Epithelial cell of proximal tubule (primary cell): ENCODE results near the gene PKHD1. TPM values are rescaled to one million over a fixed set of nuclear protein-coding genes. Genes with fewer than 3 reads are reported as not detected.

Experiments
- DNase-seq: peaks from one replicate; pipeline ENCODE4 v3.0.0-alpha.2; 2011; ENCODE audit warnings: low read depth
- H3K4me3 ChIP-seq: 2 replicates; pipeline ENCODE4 v1.5.1; 2011; ENCODE audit warnings: low read depth, mild to moderate bottlenecking, low read length
- total RNA-seq: library from RNA; depleted of rRNA; stranded (reverse); fragments of >200 nt; gene quantifications from 2 replicates; pipeline ENCODE4 v1.2.3, GENCODE V29; 2015
- TF ChIP-seq, protein P1 (sequence below): conservative IDR thresholded peaks from 2 replicates; pipeline ENCODE4 v1.5.1; 2012; ENCODE audit warnings: low read depth, mild to moderate bottlenecking, low read length

Gene PKHD1
- total RNA-seq, 1 donor from 2014 or later = 1.7 TPM

DNA sequence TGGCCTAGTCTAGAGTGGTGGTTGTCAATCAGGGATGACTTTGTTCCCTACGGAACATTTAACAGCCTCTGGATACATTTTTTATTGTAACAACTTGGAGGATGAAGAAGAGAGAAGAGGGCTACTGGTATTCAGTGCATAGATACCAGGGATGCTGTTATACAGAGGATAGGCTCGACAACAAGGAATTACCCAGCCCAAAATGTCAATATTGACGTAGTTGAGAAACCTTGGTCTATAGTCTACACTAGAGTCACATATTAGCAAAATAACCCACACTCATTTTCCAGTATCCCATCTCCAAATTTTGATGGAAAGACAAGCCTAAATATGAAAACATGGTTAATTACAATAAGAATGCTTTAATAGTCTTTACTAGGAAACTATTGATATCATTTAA, 195.1 kb downstream of the PKHD1 start:
- DNase-seq = no peak
- TF ChIP-seq, protein P1, sequence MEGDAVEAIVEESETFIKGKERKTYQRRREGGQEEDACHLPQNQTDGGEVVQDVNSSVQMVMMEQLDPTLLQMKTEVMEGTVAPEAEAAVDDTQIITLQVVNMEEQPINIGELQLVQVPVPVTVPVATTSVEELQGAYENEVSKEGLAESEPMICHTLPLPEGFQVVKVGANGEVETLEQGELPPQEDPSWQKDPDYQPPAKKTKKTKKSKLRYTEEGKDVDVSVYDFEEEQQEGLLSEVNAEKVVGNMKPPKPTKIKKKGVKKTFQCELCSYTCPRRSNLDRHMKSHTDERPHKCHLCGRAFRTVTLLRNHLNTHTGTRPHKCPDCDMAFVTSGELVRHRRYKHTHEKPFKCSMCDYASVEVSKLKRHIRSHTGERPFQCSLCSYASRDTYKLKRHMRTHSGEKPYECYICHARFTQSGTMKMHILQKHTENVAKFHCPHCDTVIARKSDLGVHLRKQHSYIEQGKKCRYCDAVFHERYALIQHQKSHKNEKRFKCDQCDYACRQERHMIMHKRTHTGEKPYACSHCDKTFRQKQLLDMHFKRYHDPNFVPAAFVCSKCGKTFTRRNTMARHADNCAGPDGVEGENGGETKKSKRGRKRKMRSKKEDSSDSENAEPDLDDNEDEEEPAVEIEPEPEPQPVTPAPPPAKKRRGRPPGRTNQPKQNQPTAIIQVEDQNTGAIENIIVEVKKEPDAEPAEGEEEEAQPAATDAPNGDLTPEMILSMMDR = no peak
- no peak overlapping the region for H3K4me3 ChIP-seq

DNA sequence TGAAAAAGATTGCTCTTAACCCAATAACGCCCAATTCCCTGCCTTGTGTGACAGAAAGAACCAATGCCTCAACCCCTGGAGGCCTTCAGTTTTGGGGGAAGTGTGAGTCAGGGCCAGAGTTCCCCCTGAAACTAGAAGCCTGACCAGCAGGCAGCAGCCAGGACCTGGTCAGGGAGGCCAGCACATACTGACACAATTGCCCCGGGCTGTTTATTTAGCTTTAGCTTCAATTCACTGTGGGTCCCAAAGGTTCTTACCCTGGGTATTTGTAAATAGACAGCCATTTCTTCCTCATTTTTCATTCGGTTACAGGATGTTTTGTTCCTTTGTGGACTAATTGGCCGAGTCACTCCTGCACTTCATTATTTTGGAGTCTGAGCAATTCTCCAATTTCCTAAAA, 195.6 kb downstream of the PKHD1 start:
- H3K4me3 ChIP-seq = no peak overlapping the region
- TF ChIP-seq, protein P1 = no peak
- no peak for DNase-seq

DNA sequence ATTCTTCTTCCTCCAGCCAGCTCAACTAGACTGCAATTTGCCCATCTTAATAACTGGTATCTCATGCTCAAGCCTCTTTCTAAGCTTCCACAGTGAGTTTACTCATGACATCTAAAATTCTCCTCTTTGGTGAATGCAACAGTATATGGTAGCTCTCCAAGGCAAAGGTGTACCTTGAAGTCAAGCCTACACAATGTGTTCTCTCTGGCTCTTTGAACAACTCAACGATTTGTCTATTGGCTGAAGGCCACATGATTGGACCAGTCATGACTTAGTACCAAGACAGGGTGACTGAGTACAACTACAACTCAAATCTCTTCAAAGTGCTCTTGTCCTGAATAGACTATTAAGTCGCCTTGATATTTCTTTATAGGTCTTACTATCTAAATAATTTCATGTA, 199.6 kb downstream of the PKHD1 start:
- no peak for DNase-seq
- TF ChIP-seq, protein P1 = no peak
- H3K4me3 ChIP-seq = no peak overlapping the region

DNA sequence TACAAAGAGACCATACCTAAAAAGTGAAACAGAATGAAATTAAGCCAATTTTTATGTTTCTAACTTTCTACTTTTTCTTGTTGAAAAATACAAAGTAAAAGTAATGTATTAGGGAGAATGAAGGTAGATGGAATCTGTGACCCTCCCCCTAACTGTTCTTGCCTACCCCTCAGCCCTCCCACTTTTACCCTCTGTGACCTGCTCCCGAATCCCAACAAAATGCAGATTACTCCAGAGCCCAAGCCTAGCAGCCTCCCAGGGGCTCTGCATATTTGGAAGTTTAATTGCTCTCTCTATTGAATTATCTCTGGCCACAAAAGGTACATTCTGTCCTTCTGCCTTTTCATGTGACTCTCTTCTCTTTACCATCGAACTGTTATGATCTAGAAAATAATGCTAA, 201.5 kb downstream of the PKHD1 start:
- TF ChIP-seq, protein P1 = no peak
- no peak for DNase-seq
- no peak overlapping the region for H3K4me3 ChIP-seq

DNA sequence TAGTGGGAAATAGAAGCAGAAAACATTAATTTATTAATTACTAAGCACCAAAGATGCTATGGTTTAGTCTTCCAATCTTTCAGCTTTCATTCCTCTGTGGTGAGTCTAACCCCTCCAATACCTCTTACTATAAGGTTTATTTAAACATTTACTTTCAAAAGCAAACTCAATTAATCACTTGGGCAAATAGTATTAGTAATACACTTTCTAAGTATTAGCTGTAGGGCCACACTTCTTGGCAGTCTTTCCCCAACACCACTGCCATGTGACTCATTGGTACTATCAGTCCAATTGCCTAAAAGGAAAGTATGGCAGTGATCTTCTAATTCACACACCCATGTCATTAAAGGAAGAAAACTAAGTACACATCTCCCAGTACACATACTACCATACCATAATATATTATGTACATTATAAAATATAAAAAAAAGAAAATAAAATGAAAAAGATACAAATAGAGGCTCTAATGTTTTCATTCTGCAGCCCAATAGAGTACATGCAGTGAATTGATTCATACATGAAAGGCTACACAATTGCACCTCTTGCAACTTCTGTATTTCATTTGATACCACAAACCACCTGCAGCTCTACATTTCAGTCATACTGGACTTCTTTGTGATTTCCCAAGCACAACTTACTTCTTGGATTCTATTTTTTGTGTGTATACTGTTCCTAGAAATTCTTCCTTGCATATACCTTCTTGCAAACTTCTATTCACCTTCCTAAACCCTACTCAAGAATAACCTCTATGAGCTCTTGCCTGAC, 218.6 kb downstream of the PKHD1 start:
- no peak for DNase-seq
- no peak overlapping the region for H3K4me3 ChIP-seq
- TF ChIP-seq, protein P1 = no peak

DNA sequence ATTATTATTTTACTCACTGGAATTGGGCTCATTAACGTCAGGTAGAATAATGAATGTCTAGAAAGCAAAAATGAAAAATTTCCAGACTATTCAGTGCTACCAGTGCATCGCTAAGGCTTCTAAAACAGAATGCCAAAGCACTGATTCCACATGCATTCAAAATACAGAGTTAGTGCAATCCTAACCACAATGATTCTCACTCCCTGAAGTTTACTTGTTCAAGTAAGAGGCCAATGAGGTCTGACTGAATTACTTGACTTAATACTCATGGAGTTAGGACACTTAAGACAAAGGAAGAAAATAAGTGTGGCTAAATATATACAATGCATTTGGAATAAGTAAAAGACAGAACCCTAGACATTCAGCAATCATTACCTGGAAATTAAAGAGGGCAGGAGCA, 220.5 kb downstream of the PKHD1 start:
- no peak overlapping the region for H3K4me3 ChIP-seq
- TF ChIP-seq, protein P1 = no peak
- no peak for DNase-seq

DNA sequence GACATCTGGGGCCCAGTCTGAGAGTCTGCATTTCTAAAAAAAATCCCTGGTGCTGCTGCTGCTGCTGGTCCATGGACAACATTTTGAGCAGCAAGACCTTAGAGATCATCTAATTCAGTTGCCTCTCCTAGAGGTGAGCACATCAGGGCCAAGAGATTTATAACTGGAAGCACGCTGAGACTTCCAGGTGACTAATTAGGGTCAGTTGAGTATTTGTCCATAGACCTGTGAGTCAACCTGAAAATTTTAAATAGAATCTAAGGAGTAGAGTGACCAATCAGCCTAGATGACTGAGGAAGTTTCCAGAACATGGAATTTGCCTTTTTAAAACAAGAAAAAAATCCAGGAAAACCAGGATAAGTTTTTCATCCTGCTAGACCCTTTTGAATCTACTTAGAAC, 221.4 kb downstream of the PKHD1 start:
- no peak for DNase-seq
- no peak overlapping the region for H3K4me3 ChIP-seq
- TF ChIP-seq, protein P1 = no peak
